Smooth muscle cell (in vitro differentiated cells): ENCODE measurements around the gene UNC79. TPM values are rescaled to one million over a fixed set of nuclear protein-coding genes. Genes with fewer than 3 reads are reported as not detected.

Source experiments
- DNase-seq: peaks from one replicate; lab custom pipeline; 2025; ENCODE audit not compliant: unreplicated experiment; lab: John Stamatoyannopoulos, UW
- H2AFZ ChIP-seq: fragments of 200-600 bp; sonication (generic); 2 replicates; pipeline ENCODE4 v1.6.0; 2016; ENCODE audit warnings: antibody characterized with exemption, low read depth, mild to moderate bottlenecking
- H3F3A ChIP-seq: fragments of 200-600 bp; sonication (generic); 2 replicates; pipeline ENCODE4 v1.6.0; 2017; ENCODE audit warnings: antibody characterized with exemption, low read depth
- H3K27ac ChIP-seq: fragments of 200-600 bp; sonication (generic); 2 replicates; pipeline ENCODE4 v1.5.1; 2016; ENCODE audit warnings: low read depth, mild to moderate bottlenecking
- H3K27me3 ChIP-seq: fragments of 200-600 bp; sonication (generic); 2 replicates; pipeline ENCODE4 v1.6.1; 2016; ENCODE audit warnings: low read depth, mild to moderate bottlenecking
- H3K36me3 ChIP-seq: fragments of 200-600 bp; sonication (generic); 2 replicates; pipeline ENCODE4 v1.5.1; 2016; ENCODE audit warnings: low read depth
- H3K4me1 ChIP-seq: fragments of 200-600 bp; sonication (generic); 2 replicates; pipeline ENCODE4 v1.5.1; 2016; ENCODE audit warnings: low read depth
- H3K4me2 ChIP-seq: fragments of 200-600 bp; sonication (generic); 2 replicates; pipeline ENCODE4 v1.6.0; 2016; ENCODE audit warnings: mild to moderate bottlenecking
- H3K4me3 ChIP-seq: fragments of 200-600 bp; sonication (generic); 2 replicates; pipeline ENCODE4 v1.5.1; 2016; ENCODE audit warnings: mild to moderate bottlenecking
- H3K79me2 ChIP-seq: fragments of 200-600 bp; sonication (generic); 2 replicates; pipeline ENCODE4 v1.6.0; 2016; ENCODE audit warnings: low read depth, mild to moderate bottlenecking
- H3K9ac ChIP-seq: fragments of 200-600 bp; sonication (generic); 2 replicates; pipeline ENCODE4 v1.6.0; 2016; ENCODE audit warnings: low read depth
- H3K9me3 ChIP-seq: fragments of 200-600 bp; sonication (generic); replicated peaks from 2 replicates; pipeline ENCODE4 v1.5.1; 2016; ENCODE audit warnings: low read depth
- H4K20me1 ChIP-seq: fragments of 200-600 bp; sonication (generic); 2 replicates; pipeline ENCODE4 v1.6.0; 2016; ENCODE audit warnings: low read depth
- CTCF ChIP-seq: fragments of 200-600 bp; sonication (generic); IDR thresholded peaks from 2 replicates; pipeline ENCODE4 v1.5.1; 2017; ENCODE audit warnings: borderline replicate concordance, mild to moderate bottlenecking, antibody characterized with exemption; ENCODE audit not compliant: insufficient read depth, poor library complexity, severe bottlenecking
- WGBS: methylation state at CpG from one replicate; pipeline ENCODE4 v1.1.7; 2016; ENCODE audit warnings: low lambda C conversion rate; 5-methylcytosine and 5-hydroxymethylcytosine counted together
- polyA plus RNA-seq: library from polyadenylated mRNA; unstranded; fragments of >200 nt; fragmentation: Nextera tagmentation; extraction: Ambion mirVana; gene quantifications from 2 replicates; pipeline ENCODE4 v1.2.1, GENCODE V29; 2016
- total RNA-seq: library from RNA; depleted of rRNA; stranded (reverse); fragments of >200 nt; gene quantifications from 2 replicates; pipeline ENCODE4 v1.2.3, GENCODE V29; 2014

UNC79 gene
- total and polyA plus RNA-seq, 2 experiments from 2014 or later, result 0.06 to 0.36 TPM

GRCh38 chr14:93719256-93719655 lies 288.5 kb downstream of the UNC79 start:
- 82% methylated on average over 3 of the region's 3 CpGs for WGBS
- no peak for DNase-seq
- TF ChIP-seq CTCF, result no peak

DNA sequence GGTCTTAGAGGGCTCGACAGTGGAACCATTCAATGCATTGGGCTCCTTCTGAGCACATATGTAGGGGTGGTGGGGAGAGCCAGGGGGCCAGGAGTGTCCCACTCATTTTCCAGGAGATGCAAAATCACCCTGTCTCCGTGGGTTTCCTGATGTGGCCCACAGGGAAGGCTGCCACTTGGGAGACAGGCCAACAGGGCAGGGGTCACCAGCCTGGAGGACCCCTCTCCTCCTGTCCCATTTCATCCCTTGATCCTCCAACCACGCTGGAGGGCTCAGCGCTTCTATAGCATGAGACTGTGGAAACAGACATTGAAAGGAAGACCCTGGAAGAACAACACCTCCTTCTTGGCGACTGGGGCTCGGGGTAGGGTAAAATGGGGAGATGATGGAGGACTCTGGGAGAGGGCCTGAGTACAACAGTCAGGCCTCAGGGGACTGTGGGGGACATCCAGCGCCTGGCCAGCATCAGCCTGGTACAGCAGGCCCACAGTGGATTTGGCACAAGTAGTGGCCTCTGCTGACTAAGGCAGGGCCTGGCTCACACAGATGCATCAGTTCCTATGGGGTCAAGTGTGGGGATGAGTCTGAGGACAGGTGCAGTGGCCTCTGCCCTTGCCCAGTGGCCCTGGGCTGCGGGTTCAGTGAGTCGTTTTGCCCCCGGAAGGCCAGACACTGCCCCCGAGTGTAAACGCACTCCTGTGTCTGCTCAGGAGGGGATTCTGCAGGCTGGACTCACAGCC lies 289.5 kb downstream of the UNC79 start:
- H3K79me2 ChIP-seq, result no peaks in the 10 kb centered on the region
- 87% methylated on average over 12 of the region's 12 CpGs for WGBS
- H3K27me3 ChIP-seq, result no peaks in the 10 kb centered on the region
- H3K9ac ChIP-seq, result no peak overlapping the region
- no peaks in the 10 kb centered on the region for H3K9me3 ChIP-seq
- no peaks in the 10 kb centered on the region for H3F3A ChIP-seq
- DNase-seq, result no peak
- H3K4me1 ChIP-seq, result no peaks in the 10 kb centered on the region
- no peaks in the 10 kb centered on the region for H3K36me3 ChIP-seq
- no peak overlapping the region for H3K4me3 ChIP-seq
- no peak overlapping the region for H3K4me2 ChIP-seq
- no peaks in the 10 kb centered on the region for H4K20me1 ChIP-seq
- TF ChIP-seq CTCF, result no peak
- H3K27ac ChIP-seq, result no peak overlapping the region
- no peak overlapping the region for H2AFZ ChIP-seq

More at GRCh38 chr14:93719256-93719655, 288.5 kb downstream of the UNC79 start:
- no peaks in the 10 kb centered on the region for H3K9me3 ChIP-seq
- no peaks in the 10 kb centered on the region for H3F3A ChIP-seq
- H3K36me3 ChIP-seq, result no peaks in the 10 kb centered on the region
- no peaks in the 10 kb centered on the region for H3K4me1 ChIP-seq
- no peak overlapping the region for H3K9ac ChIP-seq
- H3K27ac ChIP-seq, result no peak overlapping the region
- no peak overlapping the region for H3K4me2 ChIP-seq
- H3K79me2 ChIP-seq, result no peaks in the 10 kb centered on the region
- no peaks in the 10 kb centered on the region for H3K27me3 ChIP-seq
- no peak overlapping the region for H3K4me3 ChIP-seq
- no peaks in the 10 kb centered on the region for H4K20me1 ChIP-seq
- no peak overlapping the region for H2AFZ ChIP-seq

DNA sequence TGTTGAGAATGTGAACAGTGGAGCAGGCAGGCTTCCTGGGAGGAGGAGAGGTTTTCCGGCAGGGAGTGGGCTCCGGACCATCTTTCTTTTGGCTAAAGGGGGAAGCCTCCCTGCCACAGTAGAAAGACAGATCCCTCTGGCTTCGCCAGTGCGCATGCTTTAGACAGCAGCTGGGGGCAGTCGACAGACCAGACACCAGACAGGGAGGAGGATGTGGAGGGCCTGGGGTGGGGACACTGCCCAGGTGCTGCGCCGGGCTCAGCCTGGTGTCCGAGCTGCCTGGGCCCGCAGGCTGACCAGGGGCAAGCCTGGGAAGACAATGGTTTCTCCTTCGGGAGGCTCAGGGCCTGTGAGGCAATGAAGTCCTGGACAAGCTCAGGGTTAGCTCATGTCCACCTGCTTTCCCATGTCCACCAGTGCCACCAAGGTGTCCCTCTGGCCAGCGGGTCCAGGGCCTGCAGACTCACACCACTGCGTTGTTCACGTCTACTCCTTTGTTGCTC lies 290.3 kb downstream of the UNC79 start:
- H3K4me1 ChIP-seq, result no peaks in the 10 kb centered on the region
- H2AFZ ChIP-seq, result no peak overlapping the region
- H3K27ac ChIP-seq, result no peak overlapping the region
- H3F3A ChIP-seq, result no peaks in the 10 kb centered on the region
- no peaks in the 10 kb centered on the region for H3K79me2 ChIP-seq
- TF ChIP-seq CTCF, result no peak
- no peak for DNase-seq
- H3K27me3 ChIP-seq, result no peaks in the 10 kb centered on the region
- H3K36me3 ChIP-seq, result no peaks in the 10 kb centered on the region
- no peak overlapping the region for H3K4me2 ChIP-seq
- H3K9ac ChIP-seq, result no peak overlapping the region
- 93% methylated on average over 13 of the region's 13 CpGs for WGBS
- H4K20me1 ChIP-seq, result no peaks in the 10 kb centered on the region
- no peaks in the 10 kb centered on the region for H3K9me3 ChIP-seq
- no peak overlapping the region for H3K4me3 ChIP-seq

DNA sequence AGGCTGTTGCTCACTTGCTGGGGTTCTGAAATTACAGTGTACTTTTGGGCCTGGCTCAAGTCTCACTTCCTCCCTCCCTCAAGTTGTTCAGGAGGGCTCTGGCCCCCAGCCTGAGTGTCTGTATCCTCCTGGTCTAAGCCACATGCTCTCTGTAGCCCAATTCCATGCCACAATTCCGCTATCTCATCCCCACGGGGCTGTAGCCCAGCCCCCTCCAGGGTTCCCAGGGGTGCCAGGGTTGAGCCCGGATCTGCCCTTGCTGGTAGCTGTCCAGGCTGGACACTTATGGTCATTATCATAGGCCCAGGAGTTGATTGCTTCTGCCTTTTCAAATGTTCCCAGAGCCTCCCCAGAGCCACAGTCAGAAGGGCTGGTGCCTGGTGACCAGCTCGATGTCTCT lies 292.3 kb downstream of the UNC79 start:
- no peak for TF ChIP-seq CTCF

More for the DNA sequence above, 292.3 kb downstream of the UNC79 start:
- Histone ChIP-seq H3K27me3 (no peaks in the 10 kb centered on the region), H3K4me1 (no peaks in the 10 kb centered on the region), H3K9me3 (no peaks in the 10 kb centered on the region), H2AFZ (no peak overlapping the region), H4K20me1 (no peaks in the 10 kb centered on the region), H3F3A (no peaks in the 10 kb centered on the region), H3K4me3 (no peak overlapping the region), H3K27ac (no peak overlapping the region), H3K79me2 (no peaks in the 10 kb centered on the region), H3K9ac (no peak overlapping the region), H3K4me2 (no peak overlapping the region), H3K36me3 (no peaks in the 10 kb centered on the region)
- no peak for DNase-seq
- 97% methylated on average over 4 of the region's 4 CpGs for WGBS
